Neural progenitor cell (in vitro differentiated cells): ENCODE results near the gene TNNC1. TPM values are rescaled to one million over a fixed set of nuclear protein-coding genes. Genes with fewer than 3 reads are reported as not detected.
A peak's percentile ranks its signal among the peaks of the same experiment; 100 is the strongest.

Experiments used
- DNase-seq: peaks from one replicate; pipeline ENCODE4 v3.0.0-alpha.2; 2016; ENCODE audit warnings: low spot score
- H2AFZ ChIP-seq: fragments of 200-600 bp; sonication (generic); replicated peaks from 2 replicates; pipeline ENCODE4 v1.6.1; 2016; ENCODE audit warnings: antibody characterized with exemption
- H3F3A ChIP-seq: fragments of 200-600 bp; sonication (generic); 2 replicates; pipeline ENCODE4 v1.6.1; 2016; ENCODE audit warnings: antibody characterized with exemption, low read depth
- H3K27ac ChIP-seq: fragments of 200-600 bp; sonication (generic); 2 replicates; pipeline ENCODE4 v1.5.1; 2016; ENCODE audit warnings: mild to moderate bottlenecking
- H3K27me3 ChIP-seq: fragments of 200-600 bp; sonication (generic); 2 replicates; pipeline ENCODE4 v1.6.1; 2016; ENCODE audit warnings: mild to moderate bottlenecking, moderate library complexity
- H3K36me3 ChIP-seq: fragments of 200-600 bp; sonication (generic); 2 replicates; pipeline ENCODE4 v1.5.1; 2016
- H3K4me1 ChIP-seq: fragments of 200-600 bp; sonication (generic); 2 replicates; pipeline ENCODE4 v1.6.1; 2016; ENCODE audit warnings: mixed run types
- H3K4me2 ChIP-seq: fragments of 200-600 bp; sonication (generic); 2 replicates; pipeline ENCODE4 v1.6.1; 2016
- H3K4me3 ChIP-seq: fragments of 200-600 bp; sonication (generic); 2 replicates; pipeline ENCODE4 v1.5.1; 2016
- H3K79me2 ChIP-seq: fragments of 200-600 bp; sonication (generic); 2 replicates; pipeline ENCODE4 v1.6.1; 2016; ENCODE audit warnings: low read depth
- H3K9ac ChIP-seq: fragments of 200-600 bp; sonication (generic); 2 replicates; pipeline ENCODE4 v1.6.1; 2016
- H3K9me3 ChIP-seq: fragments of 200-600 bp; sonication (generic); 2 replicates; pipeline ENCODE4 v1.5.1; 2016; ENCODE audit warnings: low read depth
- H4K20me1 ChIP-seq: fragments of 200-600 bp; sonication (generic); 2 replicates; pipeline ENCODE4 v1.6.1; 2016; ENCODE audit warnings: low read depth
- H3K27ac Mint-ChIP-seq: 3 replicates; pipeline ENCODE4 v1.8.0; 2021; ENCODE audit warnings: mixed read lengths
- H3K27me3 Mint-ChIP-seq: 2 replicates; pipeline ENCODE4 v1.8.0; 2022; ENCODE audit warnings: low read depth, mild to moderate bottlenecking, inconsistent platforms, moderate library complexity, mixed read lengths; ENCODE audit not compliant: insufficient read depth
- H3K36me3 Mint-ChIP-seq: 3 replicates; pipeline ENCODE4 v1.8.0; 2021; ENCODE audit warnings: mixed read lengths
- H3K4me1 Mint-ChIP-seq: 3 replicates; pipeline ENCODE4 v1.8.0; 2021; ENCODE audit warnings: mixed read lengths
- H3K4me3 Mint-ChIP-seq: 3 replicates; pipeline ENCODE4 v1.8.0; 2021; ENCODE audit warnings: mild to moderate bottlenecking, moderate library complexity, mixed read lengths
- H3K9me3 Mint-ChIP-seq: 3 replicates; pipeline ENCODE4 v1.8.0; 2020; ENCODE audit warnings: mixed read lengths
- CTCF ChIP-seq: fragments of 200-600 bp; sonication (generic); IDR thresholded peaks from 2 replicates; pipeline ENCODE4 v1.5.1; 2017; ENCODE audit warnings: antibody characterized with exemption, mild to moderate bottlenecking
- EZH2 ChIP-seq: fragments of 200-600 bp; sonication (generic); IDR thresholded peaks from 2 replicates; pipeline ENCODE4 v1.6.1; 2017; ENCODE audit warnings: antibody characterized with exemption, mild to moderate bottlenecking, moderate library complexity
- EZH2phosphoT487 ChIP-seq: fragments of 200-600 bp; sonication (generic); IDR thresholded peaks from 2 replicates; pipeline ENCODE4 v1.6.1; 2017; ENCODE audit warnings: antibody characterized with exemption
- total RNA-seq: library from RNA; depleted of rRNA; stranded (reverse); fragments of >200 nt; gene quantifications from 2 replicates; pipeline ENCODE4 v1.2.3, GENCODE V29; 2015; ENCODE audit warnings: low replicate concordance

TNNC1 gene
- total RNA-seq, 1 donor from 2014 or later = 0.67 TPM

GRCh38 chr3:52432691-52433141 is 21.1 kb downstream of the TNNC1 start:
- Mint-ChIP-seq H3K9me3 (no peaks in the 10 kb centered on the region), H3K27ac (no peak overlapping the region), H3K27me3 (peaks cover 7% of the 10 kb centered on the region), H3K4me3 (no peak overlapping the region), H3K36me3 (no peaks in the 10 kb centered on the region), H3K4me1 (peaks cover 33% of the 10 kb centered on the region)
- H3K4me3 ChIP-seq = no peak overlapping the region
- peak overlapping the region; percentile 64 for H3K4me2 ChIP-seq
- H3K79me2 ChIP-seq = no peaks in the 10 kb centered on the region
- H4K20me1 ChIP-seq = no peaks in the 10 kb centered on the region
- DNase-seq = no peak
- H3K9ac ChIP-seq = no peak overlapping the region
- H3K9me3 ChIP-seq = no peaks in the 10 kb centered on the region
- no peak for TF ChIP-seq CTCF
- TF ChIP-seq EZH2phosphoT487 = no peak
- TF ChIP-seq EZH2 = no peak
- no peak overlapping the region for H3K27ac ChIP-seq
- no peaks in the 10 kb centered on the region for H3K36me3 ChIP-seq
- H2AFZ ChIP-seq = peak overlapping the region; percentile 70
- no peaks in the 10 kb centered on the region for H3K27me3 ChIP-seq
- H3K4me1 ChIP-seq = peaks cover 18% of the 10 kb centered on the region
- peaks cover 17% of the 10 kb centered on the region for H3F3A ChIP-seq

- peaks cover 7% of the 10 kb centered on the region for H3K27me3 Mint-ChIP-seq
- H3F3A ChIP-seq = peaks cover 17% of the 10 kb centered on the region
- H3K9me3 Mint-ChIP-seq = no peaks in the 10 kb centered on the region
- no peak overlapping the region for H3K4me3 ChIP-seq
- no peak overlapping the region for H3K27ac ChIP-seq
- no peaks in the 10 kb centered on the region for H3K9me3 ChIP-seq
- H3K27me3 ChIP-seq = no peaks in the 10 kb centered on the region
- no peak overlapping the region for H2AFZ ChIP-seq
- TF ChIP-seq CTCF (no peak), EZH2 (no peak), EZH2phosphoT487 (no peak)
- H3K4me2 ChIP-seq = no peak overlapping the region
- H3K27ac Mint-ChIP-seq = peak overlapping the region; percentile 43
- peaks cover 33% of the 10 kb centered on the region for H3K4me1 Mint-ChIP-seq
- DNase-seq = no peak
- no peaks in the 10 kb centered on the region for H3K36me3 Mint-ChIP-seq
- H3K79me2 ChIP-seq = no peaks in the 10 kb centered on the region
- H3K4me1 ChIP-seq = peaks cover 18% of the 10 kb centered on the region
- no peak overlapping the region for H3K9ac ChIP-seq
- no peak overlapping the region for H3K4me3 Mint-ChIP-seq
- no peaks in the 10 kb centered on the region for H4K20me1 ChIP-seq
- H3K36me3 ChIP-seq = no peaks in the 10 kb centered on the region
Observed at GRCh38 chr3:52432225-52432624, 21.6 kb downstream of the TNNC1 start.

- Histone ChIP-seq H3K9ac (no peak overlapping the region), H3F3A (peaks cover 17% of the 10 kb centered on the region), H3K4me1 (peaks cover 18% of the 10 kb centered on the region), H3K4me3 (no peak overlapping the region), H4K20me1 (no peaks in the 10 kb centered on the region), H2AFZ (no peak overlapping the region), H3K9me3 (no peaks in the 10 kb centered on the region), H3K4me2 (no peak overlapping the region), H3K36me3 (no peaks in the 10 kb centered on the region), H3K27ac (no peak overlapping the region), H3K79me2 (no peaks in the 10 kb centered on the region), H3K27me3 (no peaks in the 10 kb centered on the region)
- Mint-ChIP-seq H3K4me3 (no peak overlapping the region), H3K9me3 (no peaks in the 10 kb centered on the region), H3K4me1 (peaks cover 33% of the 10 kb centered on the region), H3K36me3 (no peaks in the 10 kb centered on the region), H3K27me3 (peaks cover 7% of the 10 kb centered on the region), H3K27ac (peak overlapping the region; percentile 43)
- no peak for DNase-seq
- no peak for TF ChIP-seq EZH2phosphoT487
- no peak for TF ChIP-seq EZH2
- TF ChIP-seq CTCF = no peak
Observed at GRCh38 chr3:52431459-52432223, 22.2 kb downstream of the TNNC1 start.
